ENCODE data around the gene CDC42BPG. TPM values are rescaled to one million over a fixed set of nuclear protein-coding genes. Genes with fewer than 3 reads are reported as not detected.
A peak's percentile ranks its signal among the peaks of the same experiment; 100 is the strongest.

CDC42BPG gene
- total and polyA plus RNA-seq, 9 of the 15 experiments (the other 6 are each of a cell fraction or from before 2014, with no cell fraction given), result 0.04 to 8.8 (median 2.1) TPM

DNA sequence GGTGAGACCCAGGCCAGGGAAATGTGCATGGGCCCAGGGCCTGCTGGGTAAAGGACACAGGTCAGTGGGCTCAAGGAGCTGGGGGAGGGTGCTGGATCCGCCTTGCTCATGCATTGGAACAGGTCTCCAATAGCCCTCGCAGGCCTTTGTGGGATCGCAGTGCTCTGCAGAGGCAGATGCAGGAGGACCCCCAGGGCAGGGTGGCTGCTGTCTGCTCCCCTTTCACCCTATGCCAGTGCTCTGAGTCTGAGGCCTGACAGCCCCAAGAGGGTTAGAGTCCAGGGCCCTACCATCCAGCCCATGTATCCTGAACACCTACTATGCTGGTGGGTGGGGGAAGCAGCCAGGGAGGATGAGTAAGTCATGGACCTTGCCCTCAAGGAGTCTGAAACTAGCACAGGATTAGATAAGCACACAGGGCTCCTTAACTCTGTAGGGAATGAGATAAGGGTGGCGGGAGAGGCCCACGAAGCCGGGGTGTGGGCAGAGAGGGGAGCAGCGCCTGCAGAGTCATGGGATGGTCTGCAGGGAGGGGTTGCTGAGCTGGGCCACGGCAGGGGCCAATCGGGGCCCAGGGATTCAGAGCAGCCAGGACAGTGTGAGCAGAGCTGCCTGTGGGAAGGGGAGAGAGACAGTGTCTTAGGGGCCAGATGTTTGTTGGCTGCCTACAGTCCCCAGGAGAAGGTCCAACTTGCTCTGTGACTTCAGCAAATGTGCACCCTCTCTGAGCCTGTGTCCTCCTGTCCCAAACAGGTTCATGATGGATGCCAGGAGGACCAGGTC is 44.5 kb upstream of the CDC42BPG start (continued):
- TF ChIP-seq, protein P1, sequence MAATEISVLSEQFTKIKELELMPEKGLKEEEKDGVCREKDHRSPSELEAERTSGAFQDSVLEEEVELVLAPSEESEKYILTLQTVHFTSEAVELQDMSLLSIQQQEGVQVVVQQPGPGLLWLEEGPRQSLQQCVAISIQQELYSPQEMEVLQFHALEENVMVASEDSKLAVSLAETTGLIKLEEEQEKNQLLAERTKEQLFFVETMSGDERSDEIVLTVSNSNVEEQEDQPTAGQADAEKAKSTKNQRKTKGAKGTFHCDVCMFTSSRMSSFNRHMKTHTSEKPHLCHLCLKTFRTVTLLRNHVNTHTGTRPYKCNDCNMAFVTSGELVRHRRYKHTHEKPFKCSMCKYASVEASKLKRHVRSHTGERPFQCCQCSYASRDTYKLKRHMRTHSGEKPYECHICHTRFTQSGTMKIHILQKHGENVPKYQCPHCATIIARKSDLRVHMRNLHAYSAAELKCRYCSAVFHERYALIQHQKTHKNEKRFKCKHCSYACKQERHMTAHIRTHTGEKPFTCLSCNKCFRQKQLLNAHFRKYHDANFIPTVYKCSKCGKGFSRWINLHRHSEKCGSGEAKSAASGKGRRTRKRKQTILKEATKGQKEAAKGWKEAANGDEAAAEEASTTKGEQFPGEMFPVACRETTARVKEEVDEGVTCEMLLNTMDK (IDR thresholded peaks at IDR 0.05; ENCODE audit: borderline replicate concordance, insufficient read depth, low read depth, low read length, poor library complexity, severe bottlenecking), result no peak
- TF ChIP-seq CC2D1A (IDR thresholded peaks at IDR 0.05) (peak; percentile 95; the same call in 1 of the 2 replicates), ILK (tag; IDR thresholded peaks at IDR 0.05; ENCODE audit: borderline replicate concordance, low read depth) (no peak), ATF1 (CRISPR knock-in tag; IDR thresholded peaks at IDR 0.05) (no peak), ATF1 (tag; IDR thresholded peaks at IDR 0.05) (peak; percentile 67), GATAD2B (IDR thresholded peaks at IDR 0.05; ENCODE audit: borderline replicate concordance) (peak; percentile 94), POLR2A (conservative IDR thresholded peaks at IDR 0.05) (no peak; the same call in 1 of the 2 replicates), FOXA3 (CRISPR knock-in tag; conservative IDR thresholded peaks at IDR 0.05 in 1 of 2, IDR thresholded peaks at IDR 0.05 in 1 of 2) (no peak), HDGF (IDR thresholded peaks at IDR 0.05) (0 out of 2 replicates have a peak, but pooled peaks have one; percentile 26), SMARCA4 (IDR thresholded peaks at IDR 0.05) (peak; percentile 99), GATAD2A (IDR thresholded peaks at IDR 0.05) (peak; percentile 97), ZNF41 (CRISPR knock-in tag; conservative IDR thresholded peaks at IDR 0.05) (no peak), FOS (IDR thresholded peaks at IDR 0.05; ENCODE audit: extremely low read depth, insufficient read length) (peak; percentile 25), ZNF561 (CRISPR knock-in tag; conservative IDR thresholded peaks at IDR 0.05) (no peak), SP1 (CRISPR knock-in tag; IDR thresholded peaks at IDR 0.05) (peak; percentile 71), SP2 (IDR thresholded peaks at IDR 0.05; ENCODE audit: extremely low read depth, low read depth, low read length, poor library complexity, severe bottlenecking) (no peak), MBD2 (IDR thresholded peaks at IDR 0.05; ENCODE audit: borderline replicate concordance, low read depth) (peak; percentile 91), ZFP36 (IDR thresholded peaks at IDR 0.05; ENCODE audit: low read depth, low read length, partially characterized antibody) (peak; percentile 89), MEF2A (IDR thresholded peaks at IDR 0.05; ENCODE audit: control insufficient read depth, low read depth, low read length) (0 out of 2 replicates have a peak, but pooled peaks have one; percentile 19)
- TF ChIP-seq, protein P2, sequence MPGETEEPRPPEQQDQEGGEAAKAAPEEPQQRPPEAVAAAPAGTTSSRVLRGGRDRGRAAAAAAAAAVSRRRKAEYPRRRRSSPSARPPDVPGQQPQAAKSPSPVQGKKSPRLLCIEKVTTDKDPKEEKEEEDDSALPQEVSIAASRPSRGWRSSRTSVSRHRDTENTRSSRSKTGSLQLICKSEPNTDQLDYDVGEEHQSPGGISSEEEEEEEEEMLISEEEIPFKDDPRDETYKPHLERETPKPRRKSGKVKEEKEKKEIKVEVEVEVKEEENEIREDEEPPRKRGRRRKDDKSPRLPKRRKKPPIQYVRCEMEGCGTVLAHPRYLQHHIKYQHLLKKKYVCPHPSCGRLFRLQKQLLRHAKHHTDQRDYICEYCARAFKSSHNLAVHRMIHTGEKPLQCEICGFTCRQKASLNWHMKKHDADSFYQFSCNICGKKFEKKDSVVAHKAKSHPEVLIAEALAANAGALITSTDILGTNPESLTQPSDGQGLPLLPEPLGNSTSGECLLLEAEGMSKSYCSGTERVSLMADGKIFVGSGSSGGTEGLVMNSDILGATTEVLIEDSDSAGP (CRISPR knock-in tag; IDR thresholded peaks at IDR 0.05), result no peak
- TF ChIP-seq, protein P3, sequence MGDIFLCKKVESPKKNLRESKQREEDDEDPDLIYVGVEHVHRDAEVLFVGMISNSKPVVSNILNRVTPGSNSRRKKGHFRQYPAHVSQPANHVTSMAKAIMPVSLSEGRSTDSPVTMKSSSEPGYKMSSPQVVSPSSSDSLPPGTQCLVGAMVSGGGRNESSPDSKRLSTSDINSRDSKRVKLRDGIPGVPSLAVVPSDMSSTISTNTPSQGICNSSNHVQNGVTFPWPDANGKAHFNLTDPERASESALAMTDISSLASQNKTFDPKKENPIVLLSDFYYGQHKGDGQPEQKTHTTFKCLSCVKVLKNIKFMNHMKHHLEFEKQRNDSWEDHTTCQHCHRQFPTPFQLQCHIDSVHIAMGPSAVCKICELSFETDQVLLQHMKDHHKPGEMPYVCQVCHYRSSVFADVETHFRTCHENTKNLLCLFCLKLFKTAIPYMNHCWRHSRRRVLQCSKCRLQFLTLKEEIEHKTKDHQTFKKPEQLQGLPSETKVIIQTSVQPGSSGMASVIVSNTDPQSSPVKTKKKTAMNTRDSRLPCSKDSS (IDR thresholded peaks at IDR 0.05; ENCODE audit: low read depth, partially characterized antibody), result no peak
- TF ChIP-seq, protein P4, sequence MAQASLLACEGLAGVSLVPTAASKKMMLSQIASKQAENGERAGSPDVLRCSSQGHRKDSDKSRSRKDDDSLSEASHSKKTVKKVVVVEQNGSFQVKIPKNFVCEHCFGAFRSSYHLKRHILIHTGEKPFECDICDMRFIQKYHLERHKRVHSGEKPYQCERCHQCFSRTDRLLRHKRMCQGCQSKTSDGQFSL (CRISPR knock-in tag; IDR thresholded peaks at IDR 0.05), result peak; percentile 59; the same call in 1 of the 2 replicates
- TF ChIP-seq, protein P4 (tag; IDR thresholded peaks at IDR 0.05), result no peak

Data from K562 (cell line).